Endodermal cell (in vitro differentiated cells): ENCODE data around the gene TDRD10. TPM values are rescaled to one million over a fixed set of nuclear protein-coding genes. Genes with fewer than 3 reads are reported as not detected.

Source experiments
- DNase-seq: peaks from one replicate; pipeline ENCODE4 v3.0.0-alpha.2; 2017
- H3K27ac ChIP-seq: 2 replicates; pipeline ENCODE4 v1.5.1; 2013; ENCODE audit warnings: mild to moderate bottlenecking, low read depth, low read length, moderate library complexity
- H3K27me3 ChIP-seq: 2 replicates; pipeline ENCODE4 v1.6.1; 2013; ENCODE audit warnings: mild to moderate bottlenecking, low read length, moderate library complexity; ENCODE audit not compliant: insufficient read depth, control insufficient read depth, poor library complexity, severe bottlenecking
- H3K36me3 ChIP-seq: 2 replicates; pipeline ENCODE4 v1.7.0; 2013; ENCODE audit warnings: mild to moderate bottlenecking, low read length, moderate library complexity; ENCODE audit not compliant: control insufficient read depth, insufficient read depth
- H3K4me1 ChIP-seq: one replicate; pipeline ENCODE4 v1.7.0; 2013; ENCODE audit warnings: low read length; ENCODE audit not compliant: control insufficient read depth, insufficient read depth
- H3K4me3 ChIP-seq: 2 replicates; pipeline ENCODE4 v1.5.1; 2013; ENCODE audit warnings: mild to moderate bottlenecking, low read length, moderate library complexity
- H3K9ac ChIP-seq: 2 replicates; pipeline ENCODE4 v1.6.1; 2013; ENCODE audit warnings: mild to moderate bottlenecking, low read length, moderate library complexity; ENCODE audit not compliant: poor library complexity, severe bottlenecking; ENCODE audit errors: extremely low read depth
- H3K9me3 ChIP-seq: 2 replicates; pipeline ENCODE4 v1.6.1; 2013; ENCODE audit warnings: mild to moderate bottlenecking, low read length, moderate library complexity; ENCODE audit not compliant: control insufficient read depth
- H3K27ac Mint-ChIP-seq: 2 replicates; pipeline ENCODE4 v1.8.0; 2020; ENCODE audit warnings: mixed read lengths
- H3K27me3 Mint-ChIP-seq: 2 replicates; pipeline ENCODE4 v1.8.0; 2021; ENCODE audit warnings: mild to moderate bottlenecking, mixed read lengths; ENCODE audit not compliant: insufficient read depth
- H3K36me3 Mint-ChIP-seq: 2 replicates; pipeline ENCODE4 v1.8.0; 2020; ENCODE audit warnings: low read depth, mixed read lengths
- H3K4me1 Mint-ChIP-seq: 2 replicates; pipeline ENCODE4 v1.8.0; 2020; ENCODE audit warnings: mixed read lengths
- H3K4me3 Mint-ChIP-seq: 2 replicates; pipeline ENCODE4 v1.8.0; 2020; ENCODE audit warnings: mild to moderate bottlenecking, moderate library complexity, mixed read lengths
- H3K9me3 Mint-ChIP-seq: 2 replicates; pipeline ENCODE4 v1.8.0; 2020; ENCODE audit warnings: mild to moderate bottlenecking, mixed read lengths
- CTCF ChIP-seq: fragments of 200-600 bp; sonication (generic); conservative IDR thresholded peaks from 2 replicates; pipeline ENCODE4 v1.5.0; 2021; ENCODE audit warnings: antibody characterized with exemption, mild to moderate bottlenecking
- WGBS, 2 experiments: methylation state at CpG; one replicate each; pipeline versions ENCODE4 v1.1.5 to v1.1.7; 2013; ENCODE audit warnings: missing lambda C conversion rate in 2 of 2, mixed read lengths in 1 of 2; ENCODE audit not compliant: insufficient coverage in 1 of 2, insufficient read length in 1 of 2; 5-methylcytosine and 5-hydroxymethylcytosine counted together
- total RNA-seq, 2 donors: library from RNA; stranded (reverse); fragmentation: NEBNext Ultra II Directional in 1 of 2; extraction: Animal tissue kit (Norgen Biotek cat#: 25700) in 1 of 2; gene quantifications; 2 replicates in 1 of 2; 3 replicates in 1 of 2; pipeline ENCODE4 v1.2.1, GENCODE V29; 2021

Gene TDRD10
- total RNA-seq, 2 donors from 2014 or later: not detected

DNA sequence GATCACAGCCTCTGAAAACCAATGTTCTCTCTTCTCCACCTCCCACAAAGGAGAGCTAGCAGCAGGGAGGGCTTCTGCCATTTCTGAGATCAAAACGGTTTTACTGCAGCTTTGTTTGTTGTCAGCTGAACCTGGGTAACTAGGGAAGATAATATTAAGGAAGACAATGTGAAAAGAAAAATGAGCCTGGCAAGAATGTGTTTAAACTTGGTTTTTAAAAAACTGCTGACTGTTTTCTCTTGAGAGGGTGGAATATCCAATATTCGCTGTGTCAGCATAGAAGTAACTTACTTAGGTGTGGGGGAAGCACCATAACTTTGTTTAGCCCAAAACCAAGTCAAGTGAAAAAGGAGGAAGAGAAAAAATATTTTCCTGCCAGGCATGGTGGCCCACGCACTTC, 35.8 kb upstream of the TDRD10 start:
- Mint-ChIP-seq H3K27ac (no peak overlapping the region), H3K4me1 (peaks cover 5% of the 10 kb centered on the region), H3K9me3 (no peaks in the 10 kb centered on the region), H3K36me3 (no peaks in the 10 kb centered on the region), H3K27me3 (no peaks in the 10 kb centered on the region), H3K4me3 (no peak overlapping the region)
- Histone ChIP-seq H3K9ac (no peak overlapping the region), H3K27me3 (no peaks in the 10 kb centered on the region), H3K4me1 (peaks cover 3% of the 10 kb centered on the region), H3K36me3 (no peaks in the 10 kb centered on the region), H3K9me3 (no peaks in the 10 kb centered on the region), H3K27ac (no peak overlapping the region), H3K4me3 (no peak overlapping the region)
- DNase-seq: peak; percentile 38
- WGBS, 2 experiments: 43 to 83% methylated on average over 2 to 3 of the region's 3 CpGs
- TF ChIP-seq CTCF: no peak

DNA sequence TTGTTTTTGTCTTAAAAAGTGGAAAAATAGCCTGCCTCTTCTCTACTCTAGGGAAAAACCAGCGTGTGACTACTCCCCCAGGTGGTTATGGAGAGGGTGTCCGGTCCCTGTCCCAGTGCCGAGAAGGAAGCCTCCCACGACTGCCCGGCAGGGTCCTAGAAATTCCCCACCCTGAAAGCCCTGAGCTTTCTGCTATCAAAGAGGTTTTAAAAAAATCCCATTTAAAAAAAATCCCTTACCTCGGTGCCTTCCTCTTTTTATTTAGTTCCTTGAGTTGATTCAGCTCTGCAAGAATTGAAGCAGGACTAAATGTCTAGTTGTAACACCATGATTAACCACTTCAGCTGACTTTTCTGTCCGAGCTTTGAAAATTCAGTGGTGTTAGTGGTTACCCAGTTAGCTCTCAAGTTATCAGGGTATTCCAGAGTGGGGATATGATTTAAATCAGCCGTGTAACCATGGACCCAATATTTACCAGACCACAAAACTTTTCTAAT, 35.0 kb upstream of the TDRD10 start:
- peak; percentile 57 for DNase-seq
- WGBS, 2 experiments: 79 to 88% methylated on average over 1 to 8 of the region's 8 CpGs
- Mint-ChIP-seq H3K4me3 (no peak overlapping the region), H3K4me1 (peaks cover 5% of the 10 kb centered on the region), H3K36me3 (no peaks in the 10 kb centered on the region), H3K9me3 (no peaks in the 10 kb centered on the region), H3K27me3 (no peaks in the 10 kb centered on the region), H3K27ac (no peak overlapping the region)
- H3K27ac ChIP-seq: no peak overlapping the region
- H3K4me3 ChIP-seq: no peak overlapping the region
- H3K36me3 ChIP-seq: no peaks in the 10 kb centered on the region
- no peaks in the 10 kb centered on the region for H3K9me3 ChIP-seq
- no peak overlapping the region for H3K9ac ChIP-seq
- no peaks in the 10 kb centered on the region for H3K27me3 ChIP-seq
- peaks cover 3% of the 10 kb centered on the region for H3K4me1 ChIP-seq
- TF ChIP-seq CTCF: peak; percentile 67

DNA sequence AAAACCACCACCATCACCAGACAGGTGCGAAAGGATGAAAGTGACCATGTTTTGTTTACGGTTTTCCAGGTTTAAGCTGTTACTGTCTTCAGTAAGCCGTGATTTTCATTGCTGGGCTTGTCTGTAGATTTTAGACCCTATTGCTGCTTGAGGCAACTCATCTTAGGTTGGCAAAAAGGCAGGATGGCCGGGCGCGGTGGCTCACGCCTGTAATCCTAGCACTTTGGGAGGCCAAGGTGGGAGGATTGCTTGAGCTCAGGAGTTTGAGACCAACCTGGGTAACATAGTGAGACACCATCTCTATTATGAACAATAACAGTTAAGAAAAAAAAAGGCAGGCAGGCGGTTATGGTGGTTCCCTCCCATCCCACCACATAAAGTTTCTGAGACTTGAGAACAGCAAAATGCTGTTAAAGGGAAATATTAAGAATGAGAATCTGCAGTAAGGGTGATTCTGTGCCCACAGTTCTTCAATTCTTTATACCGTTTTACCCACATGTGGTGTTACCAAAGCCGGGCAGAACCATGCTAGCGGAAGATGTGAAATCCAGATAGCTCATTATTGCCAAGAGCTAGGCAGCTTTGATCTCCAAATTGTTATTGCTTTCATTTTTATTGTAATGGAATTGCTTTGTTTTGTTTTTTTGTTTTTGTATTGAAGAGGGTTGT, 34.5 kb upstream of the TDRD10 start:
- Histone ChIP-seq H3K27me3 (no peaks in the 10 kb centered on the region), H3K9me3 (no peaks in the 10 kb centered on the region), H3K4me1 (peaks cover 3% of the 10 kb centered on the region), H3K4me3 (no peak overlapping the region), H3K27ac (no peak overlapping the region), H3K9ac (no peak overlapping the region), H3K36me3 (no peaks in the 10 kb centered on the region)
- WGBS, 2 experiments: 92 to 93% methylated on average over 10 to 11 of the region's 11 CpGs
- no peaks in the 10 kb centered on the region for H3K36me3 Mint-ChIP-seq
- TF ChIP-seq CTCF: no peak
- DNase-seq: no peak
- no peaks in the 10 kb centered on the region for H3K9me3 Mint-ChIP-seq
- H3K27ac Mint-ChIP-seq: no peak overlapping the region
- H3K4me1 Mint-ChIP-seq: peaks cover 5% of the 10 kb centered on the region
- no peaks in the 10 kb centered on the region for H3K27me3 Mint-ChIP-seq
- no peak overlapping the region for H3K4me3 Mint-ChIP-seq
